ENCODE results near the gene LGI4. TPM values are rescaled to one million over a fixed set of nuclear protein-coding genes. Genes with fewer than 3 reads are reported as not detected.
A peak's percentile ranks its signal among the peaks of the same experiment; 100 is the strongest.

LGI4 gene
- total and polyA plus RNA-seq, 11 donors = 2.2 to 15.1 (median 6.0) TPM

- H3K27ac ChIP-seq = no peak overlapping the region
- no peak overlapping the region for H3K4me3 ChIP-seq
- H3K4me1 ChIP-seq = peaks cover 0 to 14% (median 4%) of the 10 kb centered on the region in 12 donors
- H3K9me3 ChIP-seq = no peaks in the 10 kb centered on the region
- TF ChIP-seq, protein P1, sequence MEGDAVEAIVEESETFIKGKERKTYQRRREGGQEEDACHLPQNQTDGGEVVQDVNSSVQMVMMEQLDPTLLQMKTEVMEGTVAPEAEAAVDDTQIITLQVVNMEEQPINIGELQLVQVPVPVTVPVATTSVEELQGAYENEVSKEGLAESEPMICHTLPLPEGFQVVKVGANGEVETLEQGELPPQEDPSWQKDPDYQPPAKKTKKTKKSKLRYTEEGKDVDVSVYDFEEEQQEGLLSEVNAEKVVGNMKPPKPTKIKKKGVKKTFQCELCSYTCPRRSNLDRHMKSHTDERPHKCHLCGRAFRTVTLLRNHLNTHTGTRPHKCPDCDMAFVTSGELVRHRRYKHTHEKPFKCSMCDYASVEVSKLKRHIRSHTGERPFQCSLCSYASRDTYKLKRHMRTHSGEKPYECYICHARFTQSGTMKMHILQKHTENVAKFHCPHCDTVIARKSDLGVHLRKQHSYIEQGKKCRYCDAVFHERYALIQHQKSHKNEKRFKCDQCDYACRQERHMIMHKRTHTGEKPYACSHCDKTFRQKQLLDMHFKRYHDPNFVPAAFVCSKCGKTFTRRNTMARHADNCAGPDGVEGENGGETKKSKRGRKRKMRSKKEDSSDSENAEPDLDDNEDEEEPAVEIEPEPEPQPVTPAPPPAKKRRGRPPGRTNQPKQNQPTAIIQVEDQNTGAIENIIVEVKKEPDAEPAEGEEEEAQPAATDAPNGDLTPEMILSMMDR (IDR thresholded peaks at IDR 0.05) = no peak
- TF ChIP-seq POLR2A (IDR thresholded peaks at IDR 0.05) = no peak
- ATAC-seq (no peak), DNase-seq (peak in 1 of 5 donors; percentile 34)
- peaks cover 0 to 26% (median 7%) of the 10 kb centered on the region in 9 donors for H3K27me3 ChIP-seq
- no peaks in the 10 kb centered on the region for H3K36me3 ChIP-seq
- WGBS, 4 donors = 84 to 90% (median 87%) methylated on average over 3 to 11 of the region's 11 CpGs
- intact Hi-C loops (cut with DNase I) = loop anchor here in 3 of 10 donors (5.0 kb wide), 2 partner anchors 47 to 122 kb away; no protein-coding TSS in a partner anchor
These were observed 40.8 kb downstream of the LGI4 start for GRCh38 chr19:35093941-35094647.

GRCh38 chr19:35093430-35093829 is 41.4 kb downstream of the LGI4 start:
- Histone ChIP-seq H3K9me3 (no peaks in the 10 kb centered on the region), H3K36me3 (no peaks in the 10 kb centered on the region), H3K4me1 (peaks cover 0 to 9% (median 4%) of the 10 kb centered on the region in 12 donors), H3K27me3 (peaks cover 0 to 26% (median 7%) of the 10 kb centered on the region in 9 donors), H3K27ac (no peak overlapping the region), H3K4me3 (no peak overlapping the region)
- intact Hi-C loops (cut with DNase I) = loop anchor here in 3 of 10 donors (5.0 kb wide), 2 partner anchors 46 to 121 kb away; no protein-coding TSS in a partner anchor
- no peak for TF ChIP-seq POLR2A (IDR thresholded peaks at IDR 0.05)
- TF ChIP-seq, protein P1 (IDR thresholded peaks at IDR 0.05) = no peak
- ATAC-seq (no peak), DNase-seq (peak in 1 of 5 donors; percentile 4)
- WGBS, 4 donors = 91 to 98% (median 95%) methylated on average over 5 of the region's 5 CpGs

GRCh38 chr19:35090506-35091214 is 44.2 kb downstream of the LGI4 start:
- no peaks in the 10 kb centered on the region for H3K9me3 ChIP-seq
- TF ChIP-seq, protein P1 (IDR thresholded peaks at IDR 0.05) = peak; percentile 41 to 71 (median 64)
- TF ChIP-seq POLR2A (IDR thresholded peaks at IDR 0.05) = no peak
- peak in 3 of 5 donors; percentile 36 to 55 (median 54) for DNase-seq
- H3K4me3 ChIP-seq = no peak overlapping the region
- H3K27ac ChIP-seq = no peak overlapping the region
- 4 to 8% (median 6%) methylated on average over 25 to 36 of the region's 36 CpGs for WGBS, 4 donors
- peaks cover 0 to 26% (median 7%) of the 10 kb centered on the region in 9 donors for H3K27me3 ChIP-seq
- no peaks in the 10 kb centered on the region for H3K36me3 ChIP-seq
- intact Hi-C loops (cut with DNase I) = loop anchor here in 7 of 10 donors (1.0 to 5.0 kb wide), 6 partner anchors 23 to 118 kb away; no protein-coding TSS in a partner anchor
- peaks cover 0 to 9% (median 4%) of the 10 kb centered on the region in 12 donors for H3K4me1 ChIP-seq
- ATAC-seq = peak; percentile 79 to 91 (median 84)

DNA sequence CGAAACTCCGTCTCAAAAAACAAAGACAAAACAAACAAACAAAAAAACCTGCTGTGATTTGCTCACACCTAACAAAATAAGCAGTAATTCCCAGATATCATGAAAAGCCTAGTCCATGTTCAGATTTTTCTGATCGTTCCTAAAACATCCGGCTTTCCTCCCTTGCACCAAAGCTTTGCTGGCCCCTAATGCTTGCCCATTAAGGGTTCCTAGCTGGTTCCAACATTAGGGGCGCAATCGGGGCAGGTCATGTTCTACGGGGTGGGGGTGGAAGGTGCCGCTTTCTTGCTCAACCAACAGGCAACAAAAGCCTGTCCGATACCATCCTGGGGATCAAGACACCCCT is 44.7 kb downstream of the LGI4 start:
- peaks cover 0 to 9% (median 4%) of the 10 kb centered on the region in 12 donors for H3K4me1 ChIP-seq
- H3K4me3 ChIP-seq = no peak overlapping the region
- 41 to 52% (median 44%) methylated on average over 9 of the region's 9 CpGs for WGBS, 4 donors
- no peaks in the 10 kb centered on the region for H3K36me3 ChIP-seq
- no peak for TF ChIP-seq POLR2A (IDR thresholded peaks at IDR 0.05)
- no peak overlapping the region for H3K27ac ChIP-seq
- ATAC-seq (no peak), DNase-seq (no peak)
- intact Hi-C loops (cut with DNase I) = loop anchor here in 7 of 10 donors (1.0 to 5.0 kb wide), 6 partner anchors 23 to 118 kb away; no protein-coding TSS in a partner anchor
- H3K9me3 ChIP-seq = no peaks in the 10 kb centered on the region
- peaks cover 0 to 26% (median 7%) of the 10 kb centered on the region in 9 donors for H3K27me3 ChIP-seq
